Choroid plexus epithelial cell (primary cell): Measurements from ENCODE around the gene IL19.
"Not testable (repeated sequence)": the region's sequence is repeated elsewhere in the genome, so short reads cannot be mapped to it uniquely, and the experiment has no call there.

ENCODE experiments used
- DNase-seq: peaks from one replicate; pipeline ENCODE4 v3.0.0-alpha.2; 2010; ENCODE audit warnings: low read depth
- H3K4me3 ChIP-seq: 2 replicates; pipeline ENCODE4 v1.5.1; 2011; ENCODE audit warnings: low read depth, mild to moderate bottlenecking, control low read depth, low read length, moderate library complexity
- CTCF ChIP-seq: conservative IDR thresholded peaks from 2 replicates; pipeline ENCODE4 v1.5.1; 2011; ENCODE audit warnings: low read depth, mild to moderate bottlenecking, control low read depth, inconsistent platforms, low read length, moderate library complexity

Gene IL19

GRCh38 chr1:206778031-206778430 lies 7.5 kb downstream of the IL19 start:
- TF ChIP-seq CTCF = no peak
- H3K4me3 ChIP-seq = no peak overlapping the region
- DNase-seq = no peak

- not testable (repeated sequence) for DNase-seq, H3K4me3 ChIP-seq
These were observed 8.3 kb downstream of the IL19 start for GRCh38 chr1:206778911-206779310.

GRCh38 chr1:206779638-206780037 lies 9.1 kb downstream of the IL19 start:
- no peak for TF ChIP-seq CTCF
- DNase-seq = no peak
- no peak overlapping the region for H3K4me3 ChIP-seq

GRCh38 chr1:206782448-206782847 lies 11.9 kb downstream of the IL19 start:
- DNase-seq = no peak
- no peak overlapping the region for H3K4me3 ChIP-seq
- TF ChIP-seq CTCF = no peak

- DNase-seq = no peak
- TF ChIP-seq CTCF = no peak
- H3K4me3 ChIP-seq = no peak overlapping the region
These were observed 12.9 kb downstream of the IL19 start for GRCh38 chr1:206783506-206783905.

- H3K4me3 ChIP-seq = no peak overlapping the region
- DNase-seq = no peak
- TF ChIP-seq CTCF = no peak
These were observed 13.9 kb downstream of the IL19 start for GRCh38 chr1:206784471-206784903.

GRCh38 chr1:206785182-206785765 lies 14.7 kb downstream of the IL19 start:
- TF ChIP-seq CTCF = no peak
- H3K4me3 ChIP-seq = no peak overlapping the region
- DNase-seq = no peak
